Activated naive CD4-positive, alpha-beta T cell treated with anti-CD3 and anti-CD28 coated beads for 36 hours (primary cell): ENCODE measurements around the gene ARAF. TPM values are rescaled to one million over a fixed set of nuclear protein-coding genes. Genes with fewer than 3 reads are reported as not detected.
"Not testable (repeated sequence)": the region's sequence is repeated elsewhere in the genome, so short reads cannot be mapped to it uniquely, and the experiment has no call there.

Source experiments
- CTCF ChIA-PET: fragments of 350-600 bp; sonication (Branson Sonifier 250); formaldehyde crosslinking; loops from one replicate; lab custom pipeline; 2021; ENCODE audit warnings: antibody characterized with exemption; lab: Charles Lee
- DNase-seq: peaks from one replicate; pipeline ENCODE4 v3.0.0-alpha.2; 2020
- H3K27ac Mint-ChIP-seq: one replicate; pipeline ENCODE4 v1.8.0; 2021; ENCODE audit warnings: mild to moderate bottlenecking, mixed read lengths
- H3K27me3 Mint-ChIP-seq: one replicate; pipeline ENCODE4 v1.8.0; 2021; ENCODE audit warnings: low read depth, mixed read lengths
- H3K36me3 Mint-ChIP-seq: one replicate; pipeline ENCODE4 v1.8.0; 2021; ENCODE audit warnings: low read depth, mixed read lengths
- H3K4me1 Mint-ChIP-seq: one replicate; pipeline ENCODE4 v1.8.0; 2021; ENCODE audit warnings: low read depth, mixed read lengths
- H3K4me3 Mint-ChIP-seq: one replicate; pipeline ENCODE4 v1.8.0; 2021; ENCODE audit warnings: mild to moderate bottlenecking, moderate library complexity, mixed read lengths
- H3K9me3 Mint-ChIP-seq: one replicate; pipeline ENCODE4 v1.8.0; 2021; ENCODE audit warnings: mixed read lengths
- intact Hi-C: fragments of 100-400 bp; cut with micrococcal nuclease; formaldehyde crosslinking; loops from one replicate; pipeline ENCODE4 v1.15.1; 2023
- total RNA-seq, 2 experiments: library from RNA; stranded (reverse); gene quantifications; one replicate each; pipeline ENCODE4 v1.2.3, GENCODE V29; 2021

Gene ARAF
- 10 to 100 TPM; 65.9 to 71.5 TPM for total RNA-seq

DNA sequence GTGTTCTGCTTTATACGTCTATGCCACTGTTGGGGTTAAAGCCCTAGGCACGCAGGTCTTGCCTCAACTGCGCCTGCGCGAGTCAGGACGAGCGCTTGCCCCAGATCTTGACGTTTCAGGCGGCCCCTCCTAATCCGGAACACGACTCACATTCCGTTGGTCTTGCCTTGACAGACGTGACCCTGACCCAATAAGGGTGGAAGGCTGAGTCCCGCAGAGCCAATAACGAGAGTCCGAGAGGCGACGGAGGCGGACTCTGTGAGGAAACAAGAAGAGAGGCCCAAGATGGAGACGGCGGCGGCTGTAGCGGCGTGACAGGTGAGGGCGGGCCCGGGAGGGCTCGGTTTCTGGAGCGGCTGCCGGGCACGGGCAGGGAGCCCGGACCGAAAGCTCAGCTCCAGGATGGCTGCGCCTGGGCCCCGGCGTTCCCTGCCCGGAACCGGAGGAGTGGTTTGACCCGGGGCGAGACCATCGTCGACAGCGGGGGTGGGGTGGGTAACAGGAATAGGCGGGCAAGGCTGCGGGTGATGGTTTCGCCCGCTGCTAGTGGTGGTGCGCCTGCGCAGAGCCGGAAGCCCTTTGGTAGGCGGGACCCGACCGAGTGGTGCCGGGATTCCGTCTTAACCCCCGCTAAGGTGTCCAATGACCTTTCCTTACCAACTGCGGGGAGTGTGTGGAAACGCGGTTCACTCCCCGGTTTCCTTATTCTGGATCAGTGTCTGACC is at the start of gene ARAF:
ARAF (plus strand) TSS at position 272 of the 725 bp plus-strand sequence. CDS start 1,763 bp downstream, outside the sequence.
- CTCF ChIA-PET, result interaction anchor here (1.7 kb wide), 1 partner anchor 67 kb away, joined by 3 read pairs; no protein-coding TSS in a partner anchor

DNA sequence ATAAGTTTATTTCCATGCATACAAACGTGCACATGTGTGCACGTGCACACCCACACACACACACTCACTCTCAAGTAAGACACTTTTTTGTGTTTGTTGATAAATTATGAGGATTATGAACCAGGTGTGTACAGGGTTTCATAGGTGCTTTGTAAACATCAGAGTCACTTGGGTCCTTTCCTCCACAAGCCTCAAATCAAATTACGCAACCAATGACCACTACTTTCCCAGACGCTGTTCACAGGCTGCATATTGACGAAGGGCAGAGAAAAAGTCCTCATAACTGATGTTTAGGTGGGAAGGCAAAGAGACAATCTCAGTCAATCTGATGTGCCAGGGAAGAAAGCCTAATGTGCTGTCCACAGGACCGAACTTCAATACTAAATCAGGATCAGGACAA is 48.6 kb upstream of the ARAF start:
- DNase-seq, H3K36me3 Mint-ChIP-seq, CTCF ChIA-PET, H3K27ac Mint-ChIP-seq, H3K27me3 Mint-ChIP-seq, intact Hi-C loops, H3K9me3 Mint-ChIP-seq: not testable (repeated sequence)
- Mint-ChIP-seq H3K4me3 (peak overlapping the region; percentile 46), H3K4me1 (peaks cover 22% of the 10 kb centered on the region)

More for the DNA sequence above, at the start of gene ARAF:
- H3K36me3 Mint-ChIP-seq, result peaks cover 13% of the 10 kb centered on the region
- peaks cover 35% of the 10 kb centered on the region for H3K4me1 Mint-ChIP-seq
- H3K27ac Mint-ChIP-seq, result peak within 1 kb of the TSS; percentile 96
- no peaks in the 10 kb centered on the region for H3K27me3 Mint-ChIP-seq
- peak; percentile 98 for DNase-seq
- no peaks in the 10 kb centered on the region for H3K9me3 Mint-ChIP-seq
- H3K4me3 Mint-ChIP-seq, result peak within 1 kb of the TSS; percentile 81
- intact Hi-C loops, result loop anchor here (1.0 to 5.0 kb wide), 6 partner anchors 68 to 461 kb away; partner anchors contain the start of genes CDK16, CFP, ELK1 and ZNF81

DNA sequence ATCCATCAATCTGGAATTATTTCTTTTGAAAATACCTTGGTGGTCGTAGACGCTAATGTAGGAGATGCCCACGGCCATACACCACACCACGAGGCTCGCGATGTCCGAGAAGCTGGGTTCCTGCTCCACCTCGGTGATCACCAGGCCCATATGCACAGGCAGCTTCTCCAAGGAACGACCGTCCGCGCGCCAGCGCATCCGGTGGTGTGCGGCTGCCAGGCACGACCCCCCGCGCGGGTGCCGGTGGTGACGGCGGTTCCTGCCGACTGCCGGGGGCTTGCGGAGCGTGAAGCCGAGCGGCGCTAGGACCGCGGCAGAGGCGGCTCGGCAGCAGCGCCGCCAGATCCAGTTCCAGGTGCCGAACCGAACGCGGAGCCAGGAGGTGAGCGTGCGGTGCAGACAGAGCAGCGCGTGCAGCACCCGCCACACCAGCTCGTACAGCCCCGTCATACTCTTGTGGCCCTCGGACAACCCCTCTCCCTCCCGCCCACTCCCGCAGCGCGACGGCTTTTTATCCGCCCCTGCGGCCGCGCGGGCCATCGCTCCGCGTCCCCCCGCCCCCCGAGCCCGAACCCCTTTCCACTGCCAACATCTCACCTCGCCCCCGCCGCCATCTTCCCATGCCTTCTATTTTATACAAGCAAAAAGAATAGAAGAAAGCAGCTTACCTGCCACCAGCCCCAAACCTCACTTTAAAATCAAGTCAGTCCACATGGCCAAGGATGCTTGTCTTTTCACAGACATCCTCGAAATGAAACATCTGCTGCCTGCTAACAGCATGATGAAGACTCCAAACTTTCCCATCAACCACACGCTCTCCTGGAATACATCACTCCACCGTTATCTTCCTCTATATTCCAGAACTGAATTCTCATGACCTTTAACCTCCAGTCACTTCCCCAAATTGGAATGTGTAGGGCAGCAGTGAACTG is 47.7 kb upstream of the ARAF start:
- DNase-seq, result peak; percentile 14
- H3K27me3 Mint-ChIP-seq, H3K27ac Mint-ChIP-seq, H3K36me3 Mint-ChIP-seq, H3K9me3 Mint-ChIP-seq, intact Hi-C loops: not testable (repeated sequence)
- CTCF ChIA-PET, result interaction anchor here (0.7 to 2.0 kb wide), 2 partner anchors 10 to 1072 kb away, joined by 3 to 8 read pairs; no protein-coding TSS in a partner anchor
- Mint-ChIP-seq H3K4me3 (peak overlapping the region; percentile 76), H3K4me1 (peaks cover 18% of the 10 kb centered on the region)

DNA sequence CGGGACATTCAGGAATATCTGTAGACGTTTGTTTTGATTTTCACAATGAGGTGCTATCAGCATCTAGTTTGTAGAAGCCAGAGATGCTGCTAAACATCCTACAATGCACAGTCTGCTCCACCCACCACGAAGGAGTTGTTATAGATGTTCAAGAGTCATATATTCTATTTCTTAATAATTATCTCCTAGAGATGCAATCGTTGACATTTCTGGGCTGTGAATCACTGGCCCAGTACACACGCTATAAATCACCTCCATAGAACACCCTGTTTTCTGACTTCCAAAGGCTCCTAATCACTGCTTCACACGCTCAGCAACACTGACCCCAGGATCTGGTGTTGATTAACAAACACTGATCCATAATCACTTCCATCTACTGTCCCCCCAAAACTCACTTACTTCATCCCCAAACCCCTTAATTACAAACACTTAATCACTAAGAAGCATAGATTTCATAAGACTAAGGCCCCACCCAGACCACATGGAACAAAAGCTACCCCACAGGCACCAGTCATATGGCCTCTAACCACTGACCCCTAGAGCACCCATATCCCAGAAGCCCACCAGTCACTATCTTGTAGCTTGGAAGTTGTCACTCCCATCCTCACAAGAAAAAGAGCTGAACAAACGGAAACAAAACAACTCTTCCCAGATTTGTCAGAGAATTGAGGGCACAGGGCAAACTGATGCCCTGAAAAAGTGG is 46.3 kb upstream of the ARAF start:
- Mint-ChIP-seq H3K27ac (no peak overlapping the region), H3K27me3 (no peaks in the 10 kb centered on the region), H3K36me3 (no peaks in the 10 kb centered on the region), H3K9me3 (no peaks in the 10 kb centered on the region), H3K4me3 (no peak overlapping the region), H3K4me1 (peaks cover 18% of the 10 kb centered on the region)
- DNase-seq, result no peak
- CTCF ChIA-PET, result interaction anchor here (2.0 kb wide), 1 partner anchor 9 kb away, joined by 8 read pairs; no protein-coding TSS in a partner anchor
- intact Hi-C loops, result no loop called here

DNA sequence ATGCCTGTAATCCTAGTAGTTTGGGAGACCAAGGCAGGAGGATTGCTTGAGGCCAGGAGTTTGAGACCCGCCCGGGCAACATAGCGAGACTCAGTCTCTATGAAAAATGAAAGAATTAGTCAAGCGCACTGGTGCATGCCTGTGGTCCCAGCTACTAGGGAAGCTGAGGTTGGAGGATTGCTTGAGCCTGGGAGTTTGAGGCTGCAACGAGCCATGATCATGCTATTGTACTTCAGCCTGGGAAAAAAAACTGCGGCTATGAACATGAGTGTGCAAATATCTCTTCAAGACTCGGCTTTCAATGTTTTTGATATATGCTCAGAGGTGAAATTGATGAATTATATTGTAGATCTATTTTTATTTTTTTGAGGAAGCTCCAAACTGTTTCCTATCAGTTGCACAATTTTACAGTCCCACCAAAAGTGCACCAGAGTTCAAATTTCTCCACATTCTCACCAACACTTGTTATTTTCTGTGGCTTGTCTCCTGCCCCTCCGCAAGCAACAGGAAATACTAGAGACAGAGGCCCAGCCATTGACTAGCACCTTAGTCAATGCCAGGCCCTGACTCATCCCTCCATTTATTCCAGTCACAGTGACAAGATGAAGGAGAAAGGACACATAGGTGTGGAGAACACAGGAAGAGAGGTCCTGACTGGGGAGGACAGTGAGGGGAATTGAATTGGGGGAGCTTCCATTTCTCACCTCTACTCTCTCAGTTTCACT is 44.9 kb upstream of the ARAF start:
- intact Hi-C loops, result loop anchor here (2.0 kb wide), 1 partner anchor 33 kb away; the partner anchor contains the start of gene ZNF41
- DNase-seq, result peak; percentile 24
- Mint-ChIP-seq H3K9me3 (no peaks in the 10 kb centered on the region), H3K27me3 (no peaks in the 10 kb centered on the region), H3K4me1 (peaks cover 18% of the 10 kb centered on the region), H3K4me3 (no peak overlapping the region), H3K36me3 (no peaks in the 10 kb centered on the region), H3K27ac (no peak overlapping the region)
- CTCF ChIA-PET, result no interaction called here

DNA sequence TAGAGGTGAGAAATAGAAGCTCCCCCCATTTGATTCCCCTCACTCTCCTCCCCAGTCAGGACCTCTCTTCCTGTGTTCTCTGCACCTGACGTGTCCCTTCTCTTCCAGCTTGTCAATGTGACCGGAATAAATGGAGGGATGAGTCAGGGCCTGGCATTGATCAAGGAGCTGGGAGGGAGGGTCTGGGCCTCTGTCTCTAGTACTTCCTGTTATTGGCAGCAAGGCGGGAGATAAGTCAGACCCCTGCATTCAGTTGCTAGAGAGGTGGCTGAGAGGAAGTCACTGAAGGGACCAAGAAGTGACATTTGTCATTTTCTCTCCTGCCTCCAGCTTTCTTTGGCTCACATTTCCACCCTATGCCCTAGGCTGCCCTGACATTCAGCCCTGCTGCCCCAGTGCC is 42.9 kb upstream of the ARAF start:
- peaks cover 13% of the 10 kb centered on the region for H3K4me1 Mint-ChIP-seq
- H3K9me3 Mint-ChIP-seq, result no peaks in the 10 kb centered on the region
- CTCF ChIA-PET, result no interaction called here
- intact Hi-C loops, result no loop called here
- no peaks in the 10 kb centered on the region for H3K36me3 Mint-ChIP-seq
- no peak overlapping the region for H3K27ac Mint-ChIP-seq
- no peak for DNase-seq
- H3K27me3 Mint-ChIP-seq, result no peaks in the 10 kb centered on the region
- no peak overlapping the region for H3K4me3 Mint-ChIP-seq

DNA sequence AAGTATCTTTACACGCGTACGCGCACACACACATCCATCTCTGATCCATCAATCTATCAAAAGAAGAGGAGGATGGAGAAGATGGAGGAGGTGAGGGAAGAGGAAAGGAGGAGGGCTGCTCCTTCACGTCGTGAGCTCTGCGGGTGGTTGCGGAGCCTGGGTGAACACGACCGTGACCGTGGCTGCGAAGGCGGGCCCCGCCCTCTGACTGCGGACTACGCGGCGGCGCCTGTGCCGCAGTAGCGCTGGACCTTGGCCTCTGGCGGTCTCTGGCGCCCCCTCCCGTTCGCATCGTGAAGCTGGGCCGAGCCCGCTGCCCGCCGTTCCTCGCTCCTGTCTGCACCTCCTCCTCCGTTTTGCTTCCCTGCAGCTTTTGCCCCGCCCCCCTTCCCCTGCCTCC is 37.7 kb upstream of the ARAF start:
- Mint-ChIP-seq H3K4me1 (no peaks in the 10 kb centered on the region), H3K9me3 (no peaks in the 10 kb centered on the region), H3K4me3 (peak overlapping the region; percentile 62), H3K27ac (no peak overlapping the region), H3K27me3 (no peaks in the 10 kb centered on the region), H3K36me3 (no peaks in the 10 kb centered on the region)
- intact Hi-C loops, result loop anchor here (1.0 to 5.0 kb wide), 4 partner anchors 26 to 330 kb away; partner anchors contain the start of gene UBA1
- peak; percentile 82 for DNase-seq
- CTCF ChIA-PET, result interaction anchor here (0.6 to 1.5 kb wide), 10 partner anchors 9 to 141 kb away, joined by 3 to 8 read pairs (median 4); no protein-coding TSS in a partner anchor

DNA sequence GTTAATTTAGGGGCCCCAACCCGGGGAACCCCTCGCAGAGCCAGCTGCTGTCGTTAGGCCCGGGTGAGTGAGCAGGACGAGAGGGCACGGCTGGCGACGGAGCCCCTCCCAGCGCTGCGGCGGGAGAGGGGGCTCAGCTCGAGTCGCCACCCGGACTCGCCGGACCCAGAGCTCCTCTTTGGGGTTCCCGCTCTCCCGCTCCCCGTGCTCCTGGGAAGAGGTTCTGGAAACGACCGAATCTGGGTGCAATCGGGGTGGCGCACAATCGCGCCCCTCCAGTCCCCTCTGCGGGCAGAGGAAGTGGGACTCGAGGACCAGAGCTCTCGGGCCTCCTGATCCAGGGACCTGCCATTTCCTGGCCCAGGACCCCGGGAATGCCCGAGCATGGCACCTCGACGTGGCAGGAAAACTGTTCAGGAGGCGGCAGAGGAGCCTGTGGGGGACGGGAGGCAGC is 37.3 kb upstream of the ARAF start:
- Mint-ChIP-seq H3K27me3 (no peaks in the 10 kb centered on the region), H3K9me3 (no peaks in the 10 kb centered on the region), H3K27ac (no peak overlapping the region), H3K4me1 (no peaks in the 10 kb centered on the region), H3K36me3 (no peaks in the 10 kb centered on the region), H3K4me3 (peak overlapping the region; percentile 62)
- DNase-seq, result no peak
- CTCF ChIA-PET, result interaction anchor here (0.6 to 1.5 kb wide), 10 partner anchors 9 to 142 kb away, joined by 3 to 8 read pairs (median 4); no protein-coding TSS in a partner anchor
- intact Hi-C loops, result loop anchor here (1.0 to 5.0 kb wide), 4 partner anchors 27 to 330 kb away; partner anchors contain the start of gene UBA1

DNA sequence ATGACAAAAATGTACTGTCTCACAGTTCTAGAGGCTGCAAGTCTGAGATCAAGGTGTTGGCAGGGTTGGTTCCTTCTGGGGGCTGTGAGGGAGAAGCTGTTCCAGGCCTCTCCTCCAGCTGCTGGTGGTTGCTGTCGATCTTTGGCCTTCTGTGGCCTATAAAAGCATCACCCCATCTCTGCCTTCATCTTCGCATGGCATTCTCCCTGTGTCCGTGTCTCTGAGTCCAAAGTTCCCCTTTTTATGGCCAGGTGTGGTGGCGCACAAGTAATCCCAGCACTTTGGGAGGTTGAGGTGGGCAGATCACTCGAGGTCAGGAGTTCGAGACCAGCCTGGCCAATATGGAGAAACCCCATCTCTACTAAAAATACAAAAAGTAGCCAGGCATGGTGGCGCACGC is 31.5 kb upstream of the ARAF start:
- H3K4me3 Mint-ChIP-seq, result no peak overlapping the region
- intact Hi-C loops, result no loop called here
- H3K36me3 Mint-ChIP-seq, result no peaks in the 10 kb centered on the region
- no peak overlapping the region for H3K27ac Mint-ChIP-seq
- DNase-seq, result no peak
- H3K27me3 Mint-ChIP-seq, result no peaks in the 10 kb centered on the region
- H3K9me3 Mint-ChIP-seq, result no peaks in the 10 kb centered on the region
- no peaks in the 10 kb centered on the region for H3K4me1 Mint-ChIP-seq
- CTCF ChIA-PET, result no interaction called here

DNA sequence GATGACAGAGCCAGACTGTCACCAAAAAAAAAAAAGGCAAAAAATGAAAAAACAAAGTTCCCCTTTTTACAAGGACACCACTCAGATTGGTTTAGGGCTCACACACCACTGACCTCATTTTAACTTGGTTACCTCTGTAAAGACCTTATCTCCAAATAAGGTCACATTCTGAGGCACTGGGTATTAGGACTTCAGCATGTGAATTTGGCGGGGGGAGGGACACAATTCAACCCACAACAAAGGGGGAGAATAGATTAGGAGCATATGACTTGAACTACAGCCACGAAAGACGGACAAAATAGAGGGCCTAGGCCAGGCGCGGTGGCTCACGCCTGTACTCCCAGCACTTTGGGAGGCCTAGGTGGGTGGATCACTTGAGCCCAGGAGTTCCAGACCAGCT is 31.0 kb upstream of the ARAF start:
- no peaks in the 10 kb centered on the region for H3K36me3 Mint-ChIP-seq
- no peaks in the 10 kb centered on the region for H3K9me3 Mint-ChIP-seq
- DNase-seq, result no peak
- no peak overlapping the region for H3K4me3 Mint-ChIP-seq
- H3K27me3 Mint-ChIP-seq, result no peaks in the 10 kb centered on the region
- intact Hi-C loops, result no loop called here
- no peaks in the 10 kb centered on the region for H3K4me1 Mint-ChIP-seq
- CTCF ChIA-PET, result no interaction called here
- H3K27ac Mint-ChIP-seq, result no peak overlapping the region

DNA sequence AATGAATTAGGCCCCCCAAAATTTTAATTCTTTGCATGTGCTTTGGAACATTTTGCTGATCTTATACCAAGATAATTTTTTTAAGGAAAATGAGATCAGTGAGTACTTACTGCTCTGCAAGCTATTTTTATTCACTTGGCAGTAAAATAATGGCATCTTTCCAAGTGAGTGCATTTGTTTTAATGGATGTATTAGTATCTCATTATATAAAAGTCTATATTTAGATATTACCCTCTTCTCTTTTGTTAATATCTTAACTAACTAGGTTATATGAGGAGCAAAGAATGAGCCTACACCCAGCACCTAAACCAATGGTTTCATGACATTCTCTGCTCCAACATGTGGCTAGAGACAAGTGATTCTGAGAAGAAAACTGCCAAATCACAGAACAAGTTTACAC is 21.1 kb upstream of the ARAF start:
- intact Hi-C loops, result no loop called here
- H3K27ac Mint-ChIP-seq, result no peak overlapping the region
- CTCF ChIA-PET, result interaction anchor here (0.7 kb wide), 1 partner anchor 142 kb away, joined by 3 read pairs; no protein-coding TSS in a partner anchor

More for the DNA sequence above, 21.1 kb upstream of the ARAF start:
- Mint-ChIP-seq H3K36me3 (no peaks in the 10 kb centered on the region), H3K4me3 (no peak overlapping the region), H3K9me3 (no peaks in the 10 kb centered on the region), H3K27me3 (no peaks in the 10 kb centered on the region), H3K4me1 (no peaks in the 10 kb centered on the region)
- no peak for DNase-seq
